ENCODE results near the gene PLD6. TPM values are rescaled to one million over a fixed set of nuclear protein-coding genes. Genes with fewer than 3 reads are reported as not detected.

The PLD6 gene
- total RNA-seq, 1 experiment from 2014 or later, result 6.6 TPM

DNA sequence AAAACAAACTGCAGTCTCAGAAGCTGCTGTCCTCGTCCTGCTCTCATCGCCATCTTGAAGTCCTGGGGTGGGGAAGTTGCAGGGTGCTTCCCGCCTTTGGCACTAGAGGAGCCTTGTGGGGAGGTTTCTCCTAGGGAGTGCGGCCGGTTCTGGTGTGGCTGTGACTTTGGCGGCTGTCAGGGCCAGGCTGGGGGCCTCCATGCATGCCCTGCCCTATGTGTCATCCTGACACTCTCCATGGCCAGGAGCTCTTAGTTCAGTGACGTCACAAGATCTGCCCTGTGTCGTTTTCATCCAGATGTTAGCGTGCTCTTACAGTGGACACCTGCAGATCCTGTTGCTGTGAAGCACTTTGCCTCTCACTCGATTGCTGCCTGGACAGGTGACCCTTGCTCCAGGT, 49.6 kb downstream of the PLD6 start:
- Histone ChIP-seq H3K9me3 (no peaks in the 10 kb centered on the region), H3K4me3 (no peak overlapping the region), H3K36me3 (peaks cover 31% of the 10 kb centered on the region), H3K27me3 (no peaks in the 10 kb centered on the region)
- DNase-seq, result peak; percentile 63

DNA sequence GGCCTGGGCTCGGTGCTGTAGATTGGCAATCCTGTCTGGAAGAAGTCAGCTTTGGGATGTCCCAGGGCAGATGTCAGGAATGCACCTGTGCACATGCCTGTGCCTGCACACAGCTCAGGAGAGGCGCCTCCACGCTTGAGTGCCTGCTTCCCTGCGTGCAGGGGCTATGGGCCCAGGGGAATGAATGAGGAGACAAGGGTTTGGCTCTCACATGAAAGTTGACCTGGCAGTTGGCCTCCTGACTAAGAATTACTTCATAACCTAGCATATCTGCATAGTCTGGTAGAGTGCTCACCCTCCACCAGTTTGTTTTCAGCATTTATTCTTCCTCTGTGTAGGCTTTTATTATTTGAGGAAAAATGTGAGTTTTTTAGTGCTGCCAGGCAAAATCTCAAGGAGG, 50.0 kb downstream of the PLD6 start:
- peak; percentile 80 for DNase-seq
- peaks cover 31% of the 10 kb centered on the region for H3K36me3 ChIP-seq
- no peaks in the 10 kb centered on the region for H3K27me3 ChIP-seq
- H3K9me3 ChIP-seq, result no peaks in the 10 kb centered on the region
- H3K4me3 ChIP-seq, result no peak overlapping the region

DNA sequence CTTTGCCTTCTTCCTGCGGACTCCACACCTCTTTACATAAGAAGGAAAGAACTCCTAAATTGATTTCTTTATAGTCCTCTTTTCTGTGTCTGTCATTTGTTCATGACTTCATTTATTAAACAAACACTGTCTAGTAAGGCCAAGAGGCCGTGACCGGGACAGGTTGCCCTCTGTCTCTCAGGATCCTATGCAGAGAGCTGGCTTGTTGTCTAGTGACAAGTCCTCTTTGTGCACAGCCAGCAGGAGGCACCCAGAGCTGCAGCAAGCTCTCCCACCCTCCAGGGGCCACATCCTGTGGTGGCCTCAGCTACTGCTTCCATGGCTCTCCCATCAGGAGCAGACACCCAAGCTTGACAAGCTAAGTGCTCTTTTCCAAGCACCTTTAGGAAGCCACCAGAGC, 50.6 kb downstream of the PLD6 start:
- DNase-seq, result peak; percentile 15
- Histone ChIP-seq H3K27me3 (no peaks in the 10 kb centered on the region), H3K4me3 (no peak overlapping the region), H3K9me3 (no peaks in the 10 kb centered on the region), H3K36me3 (peaks cover 31% of the 10 kb centered on the region)

DNA sequence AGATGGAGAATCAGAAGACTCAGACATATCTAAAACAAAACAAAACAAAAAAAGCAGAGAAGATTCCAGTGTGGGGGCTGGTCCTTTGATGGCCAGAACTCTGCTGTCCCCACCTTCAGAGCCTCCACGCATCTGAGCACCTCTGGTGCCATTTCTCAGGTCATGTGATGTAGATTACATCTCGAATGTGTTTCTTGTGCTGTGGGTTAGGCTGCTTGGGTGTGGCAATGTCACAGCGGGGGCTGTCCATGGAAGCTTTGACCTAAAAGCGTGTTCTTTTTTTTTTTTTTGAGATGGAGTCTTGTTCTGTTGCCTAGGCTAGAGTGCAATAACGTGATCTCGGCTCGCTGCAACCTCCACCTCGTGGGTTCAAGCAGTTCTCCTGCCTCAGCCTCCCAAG, 51.2 kb downstream of the PLD6 start:
- no peak for DNase-seq
- H3K9me3 ChIP-seq, result no peaks in the 10 kb centered on the region
- H3K36me3 ChIP-seq, result peaks cover 37% of the 10 kb centered on the region

DNA sequence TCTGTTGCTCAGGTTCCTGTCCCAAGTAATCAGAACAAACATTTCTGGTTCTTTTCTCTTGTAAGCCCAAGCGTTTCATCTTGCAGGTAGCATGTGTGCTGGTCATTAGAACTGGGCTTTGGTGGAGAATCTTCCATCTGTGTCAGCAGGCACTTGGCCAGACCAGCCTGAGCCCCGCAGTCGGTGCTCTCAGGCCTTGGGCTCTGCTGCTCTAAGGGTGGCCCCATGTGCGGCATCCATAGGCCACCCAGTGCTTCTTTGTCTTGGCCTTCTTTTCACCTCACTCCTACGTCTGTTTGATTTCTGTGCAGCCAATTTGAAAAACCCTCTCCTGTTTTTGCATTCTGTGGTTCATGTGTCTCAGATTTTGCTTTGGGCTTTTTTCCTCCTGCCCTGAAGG, 51.6 kb downstream of the PLD6 start:
- H3K9me3 ChIP-seq, result no peaks in the 10 kb centered on the region
- no peaks in the 10 kb centered on the region for H3K27me3 ChIP-seq
- peaks cover 34% of the 10 kb centered on the region for H3K36me3 ChIP-seq
- DNase-seq, result no peak
- H3K4me3 ChIP-seq, result no peak overlapping the region

More for the DNA sequence above, 51.2 kb downstream of the PLD6 start:
- H3K27me3 ChIP-seq, result no peaks in the 10 kb centered on the region
- no peak overlapping the region for H3K4me3 ChIP-seq

DNA sequence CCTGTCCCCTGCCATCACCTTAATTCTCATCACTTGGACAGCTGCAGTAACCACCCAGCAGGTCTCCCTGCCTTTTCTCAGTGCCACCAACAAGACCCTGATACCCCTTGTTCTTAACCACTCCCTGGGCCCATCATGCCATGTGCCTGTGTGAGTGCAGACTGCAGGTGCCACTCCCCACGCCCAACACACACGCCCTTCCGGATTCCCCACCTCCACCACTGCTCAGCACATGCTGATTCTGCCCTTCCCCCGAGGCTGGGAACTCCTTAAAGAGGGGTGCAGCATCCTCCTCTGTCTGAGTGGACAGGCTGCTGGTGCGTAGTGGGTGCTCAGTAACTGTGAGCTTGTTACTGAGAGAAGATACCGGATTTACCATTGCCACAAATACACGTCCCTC, 52.4 kb downstream of the PLD6 start:
- no peak for DNase-seq
- H3K27me3 ChIP-seq, result no peaks in the 10 kb centered on the region
- H3K9me3 ChIP-seq, result no peaks in the 10 kb centered on the region
- no peak overlapping the region for H3K4me3 ChIP-seq
- peaks cover 35% of the 10 kb centered on the region for H3K36me3 ChIP-seq

DNA sequence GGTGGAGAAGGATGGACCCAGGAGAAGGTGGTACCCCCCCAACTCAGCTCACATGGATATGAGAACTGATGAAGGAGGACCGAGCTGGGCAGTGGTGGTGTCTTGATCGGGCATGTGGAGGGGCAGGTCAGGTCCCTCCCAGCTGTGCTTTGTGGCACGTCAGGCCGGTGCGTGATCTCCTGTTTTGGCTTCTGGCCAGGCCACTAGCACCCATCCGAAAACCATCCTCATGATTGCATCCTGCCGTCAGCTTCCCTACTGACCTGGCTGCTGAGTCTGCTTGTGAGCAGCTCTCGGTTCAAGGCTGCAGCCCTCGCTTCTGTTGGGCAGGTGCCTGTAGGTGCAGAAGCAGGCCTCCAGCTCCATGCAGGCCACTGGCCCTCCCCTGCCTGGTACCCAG, 53.1 kb downstream of the PLD6 start:
- peaks cover 42% of the 10 kb centered on the region for H3K36me3 ChIP-seq
- no peak for DNase-seq

DNA sequence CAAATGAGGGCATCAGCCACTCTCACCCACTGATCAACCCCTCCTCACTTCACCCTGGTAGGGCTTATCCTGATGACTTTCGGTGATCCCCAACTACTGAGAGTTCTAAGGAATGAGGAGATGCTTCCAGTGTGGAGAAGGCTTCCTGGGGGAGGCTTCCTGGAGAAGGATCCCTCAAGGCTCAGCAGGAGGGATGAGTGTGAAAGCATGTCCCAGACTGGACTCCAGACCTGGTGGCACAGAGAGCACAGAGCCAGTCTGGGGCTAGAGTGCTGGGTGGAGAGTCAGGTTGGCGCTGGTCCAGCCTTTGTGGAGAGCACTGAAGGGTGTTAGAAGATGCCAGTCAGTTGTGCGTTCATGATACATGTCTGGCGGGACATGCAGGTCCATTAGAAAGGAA, 53.7 kb downstream of the PLD6 start:
- peaks cover 46% of the 10 kb centered on the region for H3K36me3 ChIP-seq

More for the DNA sequence above, 53.1 kb downstream of the PLD6 start:
- Histone ChIP-seq H3K27me3 (no peaks in the 10 kb centered on the region), H3K4me3 (no peak overlapping the region), H3K9me3 (no peaks in the 10 kb centered on the region)

DNA sequence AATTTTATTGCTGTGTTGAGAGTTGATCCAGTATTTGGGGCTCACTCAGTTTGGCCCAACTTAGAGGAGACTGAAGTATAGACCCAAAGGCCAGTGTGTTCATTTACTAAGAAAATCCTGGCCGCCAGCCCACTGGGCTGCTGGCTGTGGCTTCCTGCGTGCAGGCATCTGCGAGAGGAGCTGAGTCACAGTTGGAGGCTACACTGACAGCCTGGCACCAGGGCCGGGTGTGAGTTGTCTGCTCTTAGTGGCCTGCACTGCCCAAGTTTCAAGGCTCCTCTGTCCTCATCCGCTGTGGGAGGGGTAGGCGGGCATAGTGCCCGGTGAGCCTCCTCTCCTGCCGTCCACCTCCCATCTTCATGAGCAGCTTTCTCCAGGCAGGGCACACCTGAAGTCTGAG, 54.2 kb downstream of the PLD6 start:
- Histone ChIP-seq H3K27me3 (no peaks in the 10 kb centered on the region), H3K4me3 (no peak overlapping the region), H3K36me3 (peaks cover 45% of the 10 kb centered on the region), H3K9me3 (no peaks in the 10 kb centered on the region)
- peak; percentile 98 for DNase-seq

More for the DNA sequence above, 53.7 kb downstream of the PLD6 start:
- no peak overlapping the region for H3K4me3 ChIP-seq
- DNase-seq, result peak; percentile 68
- no peaks in the 10 kb centered on the region for H3K9me3 ChIP-seq
- no peaks in the 10 kb centered on the region for H3K27me3 ChIP-seq

DNA sequence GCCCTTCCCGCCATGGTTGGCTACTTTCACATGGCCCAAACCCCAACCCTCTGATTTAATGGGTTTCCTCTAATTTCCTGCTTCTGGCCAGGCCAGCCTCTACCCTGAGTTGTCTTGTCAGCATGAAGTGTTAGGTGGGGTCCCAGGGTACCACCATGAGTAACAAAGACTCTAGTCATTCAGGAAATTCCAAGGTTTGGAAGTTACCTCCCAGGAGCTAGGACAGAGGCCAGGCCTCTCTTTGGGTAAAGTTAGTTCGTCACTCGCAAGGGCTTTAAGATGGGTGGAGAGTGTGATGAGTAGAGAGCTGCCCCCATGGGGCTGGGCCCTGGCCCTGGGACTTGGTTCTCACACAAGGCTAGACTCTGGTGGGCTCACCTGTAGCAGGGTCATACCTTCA, 54.6 kb downstream of the PLD6 start:
- Histone ChIP-seq H3K27me3 (no peaks in the 10 kb centered on the region), H3K36me3 (peaks cover 46% of the 10 kb centered on the region), H3K9me3 (no peaks in the 10 kb centered on the region), H3K4me3 (no peak overlapping the region)
- peak; percentile 66 for DNase-seq

DNA sequence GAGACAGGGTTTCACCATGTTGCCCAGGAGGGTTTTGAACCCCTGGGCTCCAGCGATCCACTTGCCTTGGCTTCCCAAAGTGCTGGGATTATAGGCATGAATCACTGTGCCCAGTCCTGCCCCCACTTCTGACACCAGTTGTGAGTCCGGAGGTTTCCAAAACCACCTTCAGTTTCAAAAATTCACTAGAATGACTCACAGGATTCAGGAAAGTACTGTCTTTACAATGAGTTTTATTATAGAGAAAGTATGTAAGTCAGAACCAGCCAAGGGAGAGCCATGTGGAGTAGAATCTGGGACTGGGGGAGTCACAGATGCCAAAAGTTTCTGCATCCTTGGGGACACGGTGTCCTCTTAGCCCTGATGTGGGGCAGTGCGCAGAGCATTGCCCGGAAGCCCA, 55.1 kb downstream of the PLD6 start:
- Histone ChIP-seq H3K36me3 (peaks cover 48% of the 10 kb centered on the region), H3K9me3 (no peaks in the 10 kb centered on the region), H3K27me3 (no peaks in the 10 kb centered on the region), H3K4me3 (no peak overlapping the region)
- DNase-seq, result peak; percentile 84

Other genes starting within 250 kb of the PLD6 start
- gene TNFRSF13B, start 234.2 kb downstream of the PLD6 start, total RNA-seq (2014; rRNA removed; shearing (Covaris generic); ENCODE audit: low replicate concordance), result not detected in 2 replicates
- 139 and 143 TPM in 2 replicates for gene MPRIP, start 163.9 kb downstream of the PLD6 start, total RNA-seq (2014; rRNA removed; shearing (Covaris generic); ENCODE audit: low replicate concordance)
- gene FLCN, start 30.8 kb upstream of the PLD6 start, total RNA-seq (2014; rRNA removed; shearing (Covaris generic); ENCODE audit: low replicate concordance), result 15.5 and 22.7 TPM in 2 replicates
- gene COPS3, start 74.9 kb upstream of the PLD6 start, total RNA-seq (2014; rRNA removed; shearing (Covaris generic); ENCODE audit: low replicate concordance), result 131 and 168 TPM in 2 replicates
- 0.91 and 2.5 TPM in 2 replicates for gene NT5M, start 97.0 kb upstream of the PLD6 start, total RNA-seq (2014; rRNA removed; shearing (Covaris generic); ENCODE audit: low replicate concordance)

All from MG63 (cell line).